ENCODE results near the gene KCTD21. TPM values are rescaled to one million over a fixed set of nuclear protein-coding genes. Genes with fewer than 3 reads are reported as not detected.

KCTD21 gene
- total RNA-seq, 1 donor from 2014 or later = 4.4 TPM

- H3K4me3 ChIP-seq (ENCODE audit: low read depth, low read length) = no peak overlapping the region
- no peak for TF ChIP-seq CTCF (conservative IDR thresholded peaks at IDR 0.05; ENCODE audit: low read depth, low read length)
Observed at GRCh38 chr11:78217650-78218541, 29.5 kb upstream of the KCTD21 start.

GRCh38 chr11:78216571-78217287, 28.3 kb upstream of the KCTD21 start:
- no peak for DNase-seq (ENCODE audit: low read depth)
- no peak overlapping the region for H3K4me3 ChIP-seq (ENCODE audit: low read depth, low read length)
- no peak for TF ChIP-seq CTCF (conservative IDR thresholded peaks at IDR 0.05; ENCODE audit: low read depth, low read length)

More at GRCh38 chr11:78217650-78218541, 29.5 kb upstream of the KCTD21 start:
- DNase-seq (ENCODE audit: low read depth) = no peak

GRCh38 chr11:78216021-78216420, 27.6 kb upstream of the KCTD21 start:
- H3K4me3 ChIP-seq (ENCODE audit: low read depth, low read length) = no peak overlapping the region
- TF ChIP-seq CTCF (conservative IDR thresholded peaks at IDR 0.05; ENCODE audit: low read depth, low read length) = no peak
- no peak for DNase-seq (ENCODE audit: low read depth)

GRCh38 chr11:78214331-78215194, 26.1 kb upstream of the KCTD21 start:
- no peak for TF ChIP-seq CTCF (conservative IDR thresholded peaks at IDR 0.05; ENCODE audit: low read depth, low read length)
- no peak overlapping the region for H3K4me3 ChIP-seq (ENCODE audit: low read depth, low read length)
- no peak for DNase-seq (ENCODE audit: low read depth)

GRCh38 chr11:78213526-78214330, 25.3 kb upstream of the KCTD21 start:
- no peak for TF ChIP-seq CTCF (conservative IDR thresholded peaks at IDR 0.05; ENCODE audit: low read depth, low read length)
- H3K4me3 ChIP-seq (ENCODE audit: low read depth, low read length) = no peak overlapping the region
- DNase-seq (ENCODE audit: low read depth) = no peak

Measured in epithelial cell of proximal tubule (primary cell).